GM19099 (cell line): Measurements from ENCODE around the gene TMEFF2.

Experiments used
- POLR2A ChIP-seq: IDR thresholded peaks from 3 replicates; pipeline ENCODE4 v1.6.1; 2011; ENCODE audit warnings: low read depth; ENCODE audit not compliant: insufficient read length; ENCODE audit errors: extremely low read depth

TMEFF2 gene

DNA sequence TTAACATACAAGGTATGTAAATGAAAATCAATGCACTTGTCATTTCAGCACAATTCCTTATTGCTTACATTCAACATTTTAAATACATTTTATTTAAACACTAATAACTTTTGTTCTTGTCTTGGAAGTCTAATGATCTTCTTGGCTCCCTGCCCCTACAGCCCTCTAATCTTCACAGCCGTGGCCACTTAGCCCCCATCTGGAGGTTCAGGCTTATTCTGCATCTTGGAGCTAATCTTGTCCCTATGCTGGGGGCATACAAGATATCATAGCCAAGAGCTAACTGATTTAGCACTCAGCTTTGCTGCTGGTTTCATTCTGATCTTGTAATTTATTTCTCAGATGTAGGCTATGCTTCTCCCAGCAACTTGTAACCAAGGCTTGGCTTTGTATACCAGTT is 140.8 kb downstream of the TMEFF2 start:
- no peak for TF ChIP-seq POLR2A

DNA sequence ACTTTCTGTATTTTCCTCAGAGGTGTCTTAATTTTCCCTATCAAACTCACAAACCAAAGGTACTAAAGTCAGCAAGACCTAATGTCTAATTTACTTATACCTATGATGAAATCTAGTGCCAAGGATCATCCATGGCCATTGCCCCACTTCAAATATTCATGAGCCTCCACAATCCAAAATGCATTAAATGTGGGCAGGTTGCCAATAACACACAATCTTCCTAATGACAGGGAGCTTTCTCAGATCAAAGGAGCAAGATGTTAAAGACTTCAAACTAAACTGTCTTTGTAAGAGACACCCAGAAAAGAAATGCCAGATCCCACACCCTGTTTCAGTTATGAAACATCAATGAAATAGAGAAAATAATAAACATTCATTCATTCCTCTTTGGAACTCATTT is 143.2 kb downstream of the TMEFF2 start:
- no peak for TF ChIP-seq POLR2A

DNA sequence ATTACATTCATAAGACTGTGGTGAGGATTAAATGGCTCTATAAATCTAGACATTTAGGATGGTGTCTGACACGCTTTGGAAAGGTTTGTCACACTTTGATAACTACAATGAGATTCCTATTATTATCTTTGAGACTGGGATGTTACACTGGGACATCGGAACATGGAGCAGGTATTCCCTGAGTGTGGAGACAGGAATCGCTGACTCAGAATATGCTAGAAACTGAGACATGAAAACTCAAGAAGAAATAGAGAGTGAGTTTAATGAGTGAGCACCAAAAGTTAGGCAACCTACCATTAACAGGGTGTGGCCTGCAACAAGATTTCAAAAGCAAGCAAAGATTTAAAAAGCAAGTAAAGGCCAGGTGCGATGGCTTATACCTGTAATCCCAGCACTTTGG is 145.4 kb downstream of the TMEFF2 start:
- no peak for TF ChIP-seq POLR2A

DNA sequence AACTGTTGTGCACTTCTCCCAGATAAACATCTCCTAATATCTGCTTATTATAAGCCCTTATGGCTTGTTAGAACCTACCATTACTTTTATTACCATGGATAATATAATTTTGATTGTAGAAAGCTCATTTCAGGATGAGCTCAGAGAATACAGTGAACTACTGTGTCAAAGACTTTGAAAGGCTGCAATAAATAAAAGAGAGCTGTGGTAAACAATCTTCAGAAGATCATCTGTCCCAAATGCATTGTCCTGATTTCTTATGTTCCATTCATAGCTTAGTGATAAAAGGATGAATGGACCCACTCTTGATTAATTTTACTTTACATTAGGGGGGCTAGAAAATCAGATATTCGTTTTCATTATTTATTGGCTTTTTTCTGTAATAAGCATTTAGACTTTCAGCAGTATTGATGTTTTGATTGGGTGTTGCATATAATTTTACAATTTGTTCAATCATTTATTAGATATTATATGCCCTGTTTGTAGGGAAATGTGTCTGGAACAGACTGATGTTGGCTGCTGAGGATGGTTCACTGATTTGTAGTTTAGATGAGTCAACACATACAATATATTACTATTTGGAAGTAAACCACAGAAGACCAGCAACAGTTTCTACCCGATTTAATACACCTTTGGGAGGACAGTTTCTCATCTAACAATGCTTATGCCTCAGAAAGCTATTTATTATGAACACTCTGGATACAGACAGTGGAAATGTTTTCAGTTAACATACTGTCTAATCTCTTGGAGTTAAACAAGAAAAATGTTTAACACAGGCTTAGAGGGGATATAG is 147.2 kb downstream of the TMEFF2 start:
- TF ChIP-seq POLR2A = no peak

DNA sequence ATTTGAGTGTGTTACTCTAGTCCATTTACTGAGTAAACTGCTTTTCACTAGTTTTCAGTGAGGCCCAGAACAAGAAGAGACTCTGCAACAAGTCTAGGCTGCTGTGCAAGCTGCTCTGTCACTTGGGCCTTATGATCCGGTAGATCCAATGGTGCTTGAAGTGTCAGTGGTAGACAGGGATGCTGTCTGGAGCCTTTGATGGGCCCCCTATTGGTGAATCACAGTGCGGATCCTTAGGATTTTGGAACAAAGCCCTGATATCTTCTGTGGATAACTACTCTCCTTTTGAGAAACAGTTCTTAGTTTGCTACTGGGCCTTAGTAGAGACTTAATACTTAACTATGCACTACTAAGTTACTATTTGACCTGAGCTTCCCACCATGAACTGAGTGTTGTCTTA is 150.2 kb downstream of the TMEFF2 start:
- TF ChIP-seq POLR2A = no peak

DNA sequence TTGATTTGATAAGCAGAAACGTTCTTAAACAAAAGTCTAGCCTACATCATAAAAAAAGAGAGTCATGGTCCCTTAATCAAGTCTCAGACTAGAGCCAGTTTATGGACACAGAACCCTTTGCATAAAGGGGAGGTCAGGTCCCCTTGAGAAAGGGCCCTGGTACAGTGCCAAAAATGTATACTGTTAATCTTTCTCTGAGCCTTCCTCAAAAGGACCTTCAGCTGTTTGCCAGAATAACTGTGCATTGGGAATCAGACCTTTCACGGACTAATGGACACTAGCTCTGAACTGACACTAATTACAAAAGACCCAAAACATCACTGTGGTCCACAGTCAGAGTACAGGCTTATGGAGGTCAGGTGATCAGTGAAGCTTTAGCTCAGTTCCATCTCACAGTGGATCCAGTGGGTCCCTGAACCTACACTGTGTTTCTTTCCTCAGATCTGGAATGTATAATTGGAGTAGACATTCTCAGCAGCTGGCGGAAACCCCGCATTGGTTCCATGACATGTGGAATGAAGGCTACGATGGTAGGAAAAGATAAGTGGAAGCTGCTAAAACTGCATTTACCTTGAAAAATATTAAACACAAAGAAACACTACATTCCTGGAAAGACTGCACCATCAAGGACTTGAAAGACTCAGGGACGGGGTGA is 151.4 kb downstream of the TMEFF2 start:
- no peak for TF ChIP-seq POLR2A

DNA sequence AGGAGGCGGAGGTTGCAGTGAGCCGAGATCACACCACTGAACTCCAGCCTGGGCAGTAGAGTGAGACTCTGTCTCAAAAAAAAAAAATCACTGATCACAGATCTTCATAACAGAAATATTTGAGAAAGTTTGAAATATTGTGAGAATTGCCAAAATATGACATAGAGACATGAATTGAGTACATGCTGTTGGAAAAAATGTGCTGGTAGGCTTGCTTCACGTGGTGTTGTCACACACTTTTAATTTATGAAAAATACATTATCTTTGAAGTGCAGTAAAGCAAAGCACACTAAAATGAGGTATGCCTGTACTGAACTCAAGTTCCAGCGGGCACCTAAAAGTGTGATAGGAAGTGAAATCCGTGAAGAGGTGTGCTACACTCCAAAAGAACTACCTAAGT is 152.6 kb downstream of the TMEFF2 start:
- TF ChIP-seq POLR2A = no peak

DNA sequence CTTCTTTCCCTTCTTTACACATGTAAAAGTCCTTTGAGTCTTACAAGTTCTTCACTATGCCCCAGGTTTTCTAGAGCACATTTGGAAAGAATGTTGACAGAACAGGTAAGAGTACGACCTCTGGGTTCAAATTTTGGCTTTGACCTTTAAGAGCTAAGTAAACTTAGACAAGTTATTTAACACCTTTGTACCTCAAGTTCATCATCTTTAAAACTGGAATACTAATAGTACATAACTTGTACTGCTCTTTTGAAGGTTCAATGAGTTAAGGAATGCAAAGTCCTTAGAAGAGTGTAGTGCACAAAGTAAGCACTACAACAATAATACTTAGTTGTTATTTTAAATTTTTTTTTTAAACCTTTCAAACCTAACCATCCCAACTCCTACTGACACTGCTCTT is 156.6 kb downstream of the TMEFF2 start:
- TF ChIP-seq POLR2A = no peak

DNA sequence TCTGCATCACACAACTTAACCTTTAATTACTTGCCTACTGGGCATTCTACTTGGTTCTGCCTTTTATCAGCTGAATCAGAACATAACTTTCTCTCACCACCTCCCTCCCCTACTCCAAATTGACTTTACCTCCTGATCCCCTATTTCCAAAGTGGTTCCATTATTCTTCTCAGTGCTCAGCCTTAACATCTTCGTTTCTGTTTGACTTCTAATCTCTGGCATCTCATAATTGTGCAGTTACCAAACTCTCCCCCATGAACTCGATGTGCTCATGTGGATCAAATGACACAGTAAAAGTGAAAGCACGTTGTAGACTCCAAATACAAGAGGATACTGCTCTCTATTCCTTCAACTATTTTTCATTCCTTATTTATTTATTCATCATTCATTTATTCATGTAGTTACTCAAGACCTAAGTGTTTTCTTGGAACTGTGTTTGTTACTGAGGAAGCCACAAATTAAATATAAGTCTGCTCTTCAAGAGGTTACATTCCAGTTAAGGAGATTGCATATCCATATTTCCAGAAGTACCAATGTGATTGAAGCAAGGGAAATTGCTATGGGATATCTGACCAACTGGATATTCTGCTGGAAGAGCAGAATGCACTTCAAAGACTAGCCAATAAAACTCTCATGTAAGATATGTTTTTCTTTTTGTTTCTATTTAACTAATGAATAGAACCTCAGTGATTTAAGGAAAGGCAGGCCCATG is 158.8 kb downstream of the TMEFF2 start:
- no peak for TF ChIP-seq POLR2A

DNA sequence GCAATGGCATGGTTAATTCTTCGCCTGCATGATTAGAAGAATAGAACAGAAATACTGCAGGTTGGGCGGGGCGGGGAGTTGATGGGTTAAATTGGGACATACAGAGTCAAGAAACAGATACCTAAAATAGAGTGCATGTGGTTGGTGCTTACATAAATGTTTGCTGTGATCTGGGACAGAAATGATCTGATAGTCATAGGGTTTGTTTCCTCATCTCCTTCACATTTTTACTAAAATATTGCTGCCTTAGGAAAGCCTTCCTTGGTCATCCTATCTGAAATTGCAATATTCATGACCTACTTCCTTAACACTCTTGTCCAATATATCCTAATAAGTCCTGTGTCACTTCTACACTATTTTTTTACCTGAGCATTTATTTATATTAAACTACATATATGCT is 163.9 kb downstream of the TMEFF2 start:
- TF ChIP-seq POLR2A = no peak

DNA sequence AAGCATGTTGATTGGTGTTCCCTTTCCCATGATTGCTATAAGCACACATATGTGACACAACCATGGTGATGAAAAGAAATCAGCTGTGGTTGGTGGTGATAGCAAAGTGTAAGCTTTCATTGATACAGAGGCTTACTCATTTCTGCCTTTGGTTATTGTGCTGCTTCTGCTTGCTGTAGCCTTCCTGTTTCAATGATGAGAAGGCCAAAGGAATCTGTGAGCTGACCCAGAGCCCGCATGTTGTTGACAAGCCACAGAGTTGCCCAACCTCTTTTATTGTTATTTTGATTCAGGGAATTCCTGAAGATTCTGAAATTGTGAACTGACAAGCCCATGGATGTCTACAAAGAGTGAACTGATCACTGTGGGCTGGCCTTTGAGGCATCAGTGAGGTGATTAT is 164.4 kb downstream of the TMEFF2 start:
- no peak for TF ChIP-seq POLR2A

DNA sequence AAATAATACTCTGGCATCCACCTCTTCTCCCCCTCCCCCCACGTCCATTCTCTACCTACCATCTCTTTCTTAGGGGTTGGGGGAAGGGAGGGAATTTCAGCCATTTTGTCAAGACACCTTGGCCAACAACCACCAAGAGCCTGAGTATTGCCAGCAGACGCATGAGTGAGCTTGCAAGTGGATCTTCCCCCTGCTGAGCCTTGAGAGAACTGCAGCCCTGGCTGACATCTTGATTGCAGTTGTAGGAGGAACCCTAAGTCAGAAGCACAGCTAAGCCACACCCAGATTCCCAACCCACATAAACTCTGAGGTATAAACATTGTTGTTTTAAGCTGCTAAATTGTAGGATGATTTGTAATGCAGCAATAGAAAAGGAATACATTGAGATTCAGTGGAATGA is 165.6 kb downstream of the TMEFF2 start:
- TF ChIP-seq POLR2A = no peak

DNA sequence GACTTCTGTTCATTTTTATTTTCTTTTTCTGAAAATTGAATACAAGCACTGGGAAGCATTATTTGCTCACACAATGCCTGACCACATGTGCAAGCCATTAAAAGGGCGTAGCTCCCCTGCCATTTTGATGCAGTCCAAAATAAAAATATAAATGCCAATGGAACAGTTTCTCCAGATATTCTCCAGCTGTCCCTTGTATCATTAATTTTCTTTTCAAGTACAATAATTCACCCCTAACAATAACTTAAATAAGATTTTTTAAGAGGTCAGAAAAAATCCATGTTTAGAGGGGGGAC is 168.0 kb downstream of the TMEFF2 start:
- TF ChIP-seq POLR2A = no peak

DNA sequence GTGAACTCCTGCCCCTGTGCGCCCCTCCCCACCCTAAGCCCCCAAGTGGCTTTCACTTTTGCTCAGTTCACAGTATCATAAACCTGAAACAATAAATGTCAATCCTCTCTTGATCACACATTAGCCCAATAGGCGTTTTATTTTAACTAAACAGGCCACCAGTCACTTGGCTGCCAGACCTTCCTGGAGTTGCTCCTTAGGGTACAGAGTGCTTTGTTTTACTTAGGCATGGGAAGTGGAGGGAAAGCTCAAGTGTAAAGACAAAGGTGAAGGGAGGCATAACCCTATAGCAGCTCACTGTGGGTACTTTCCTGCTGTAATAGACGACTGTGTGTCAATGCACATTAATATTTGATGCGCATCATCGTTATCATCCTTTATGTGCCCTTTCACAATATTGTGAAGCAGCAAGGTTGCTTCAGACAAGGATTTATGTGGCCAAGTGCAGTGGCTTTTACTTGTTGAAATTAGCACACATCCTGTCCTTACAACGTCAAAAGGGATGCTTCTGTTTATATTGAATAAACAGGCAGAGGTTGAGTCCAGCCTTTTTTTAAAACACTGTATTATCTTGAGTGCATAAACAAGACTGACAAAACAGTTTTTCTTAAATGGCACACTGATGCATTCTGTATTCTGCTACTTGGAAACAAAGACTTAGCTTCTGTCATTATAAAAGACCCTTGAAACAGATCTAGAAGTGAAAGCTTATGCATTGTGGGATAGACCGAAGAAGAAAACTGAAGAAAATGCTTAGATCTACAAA is 168.5 kb downstream of the TMEFF2 start:
- no peak for TF ChIP-seq POLR2A

DNA sequence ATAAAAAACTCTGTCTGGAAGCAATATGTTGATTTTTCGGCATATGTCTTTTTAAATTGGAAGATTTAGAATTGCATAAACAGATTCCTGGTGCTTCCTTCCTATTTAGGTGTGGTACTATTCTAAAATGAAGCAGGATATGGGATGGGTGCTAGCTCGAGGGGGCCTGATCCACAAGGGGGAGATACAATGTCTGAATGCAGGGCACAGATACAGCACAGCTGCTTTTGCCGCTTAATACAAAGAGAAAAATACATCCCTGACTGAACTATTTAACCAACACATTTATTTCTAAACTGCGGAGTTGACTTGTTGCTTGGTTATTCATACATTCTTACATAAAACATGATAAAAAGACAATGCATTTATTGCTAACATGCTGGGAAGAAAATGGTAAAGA is 169.1 kb downstream of the TMEFF2 start:
- no peak for TF ChIP-seq POLR2A
